ENCODE measurements around the gene GRIK4.

GRCh38 chr11:120667934-120668333 lies 156.4 kb downstream of the GRIK4 start:
- no peak for TF ChIP-seq POLR2A (IDR thresholded peaks at IDR 0.05)
- TF ChIP-seq POLR2AphosphoS5 (IDR thresholded peaks at IDR 0.05): no peak
- TF ChIP-seq CTCF (IDR thresholded peaks at IDR 0.05): no peak
- no peak for TF ChIP-seq EP300 (IDR thresholded peaks at IDR 0.05)
